GDM1 (cell line): Measurements from ENCODE around the gene SNED1.

Experiments used
- DNase-seq: peaks from one replicate; lab custom pipeline; 2025; lab: John Stamatoyannopoulos, UW

The SNED1 gene

DNA sequence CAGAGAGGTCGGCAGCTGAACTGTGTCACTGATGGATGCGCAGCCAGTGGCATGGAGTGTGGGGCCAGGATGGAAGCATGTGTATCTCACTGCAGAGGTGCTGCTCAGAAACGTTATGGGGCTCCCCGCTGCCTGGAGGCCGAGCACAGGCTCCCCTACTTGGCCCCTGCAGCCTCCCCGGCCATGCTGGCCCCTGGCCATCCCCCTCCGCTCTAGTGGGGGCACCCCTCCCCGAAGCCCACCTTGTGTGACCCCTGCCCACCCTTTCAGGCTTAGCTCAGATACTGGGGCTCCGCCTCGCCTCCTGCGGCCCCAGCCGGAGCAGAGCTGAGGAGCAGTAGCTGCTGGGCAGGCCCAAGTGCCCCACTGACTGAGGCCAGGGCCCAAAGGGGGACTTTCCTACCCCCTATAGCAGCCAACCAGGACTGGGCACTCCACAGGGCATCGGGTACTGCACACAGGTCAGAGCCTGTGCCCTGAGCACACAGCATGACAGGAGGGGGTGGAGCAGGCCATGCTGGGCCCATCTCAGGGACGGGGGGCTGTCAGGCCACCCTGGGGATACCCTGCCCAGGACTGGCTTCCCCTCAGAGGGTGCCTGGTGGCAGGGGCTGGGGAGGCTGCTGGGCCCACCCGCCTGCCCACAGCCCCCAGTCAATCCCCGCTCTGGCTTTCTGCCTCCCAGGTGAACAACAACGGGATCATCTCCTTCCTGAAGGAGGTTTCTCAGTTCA lies 31.3 kb downstream of the SNED1 start:
- DNase-seq = no peak

- no peak for DNase-seq
Measured at GRCh38 chr2:241030333-241030680, 31.9 kb downstream of the SNED1 start.

DNA sequence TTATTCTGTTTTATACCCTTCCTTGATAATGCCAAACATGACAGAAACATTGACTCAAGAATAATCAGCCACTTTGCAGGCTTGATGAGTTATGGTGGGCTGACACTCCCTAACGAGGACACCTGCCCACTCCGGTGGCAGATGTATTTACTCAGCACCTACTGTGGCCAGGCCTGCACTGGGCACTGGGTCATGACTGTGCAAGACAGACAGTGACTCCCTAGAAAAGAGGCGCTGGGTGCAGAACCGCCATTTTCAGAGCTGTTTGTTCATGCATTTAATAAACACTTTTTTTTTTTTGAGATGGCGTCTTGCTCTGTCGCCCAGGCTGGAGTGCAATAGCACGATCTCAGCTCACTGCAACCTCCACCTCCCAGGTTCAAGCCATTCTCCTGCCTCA lies 32.5 kb downstream of the SNED1 start:
- DNase-seq = no peak

DNA sequence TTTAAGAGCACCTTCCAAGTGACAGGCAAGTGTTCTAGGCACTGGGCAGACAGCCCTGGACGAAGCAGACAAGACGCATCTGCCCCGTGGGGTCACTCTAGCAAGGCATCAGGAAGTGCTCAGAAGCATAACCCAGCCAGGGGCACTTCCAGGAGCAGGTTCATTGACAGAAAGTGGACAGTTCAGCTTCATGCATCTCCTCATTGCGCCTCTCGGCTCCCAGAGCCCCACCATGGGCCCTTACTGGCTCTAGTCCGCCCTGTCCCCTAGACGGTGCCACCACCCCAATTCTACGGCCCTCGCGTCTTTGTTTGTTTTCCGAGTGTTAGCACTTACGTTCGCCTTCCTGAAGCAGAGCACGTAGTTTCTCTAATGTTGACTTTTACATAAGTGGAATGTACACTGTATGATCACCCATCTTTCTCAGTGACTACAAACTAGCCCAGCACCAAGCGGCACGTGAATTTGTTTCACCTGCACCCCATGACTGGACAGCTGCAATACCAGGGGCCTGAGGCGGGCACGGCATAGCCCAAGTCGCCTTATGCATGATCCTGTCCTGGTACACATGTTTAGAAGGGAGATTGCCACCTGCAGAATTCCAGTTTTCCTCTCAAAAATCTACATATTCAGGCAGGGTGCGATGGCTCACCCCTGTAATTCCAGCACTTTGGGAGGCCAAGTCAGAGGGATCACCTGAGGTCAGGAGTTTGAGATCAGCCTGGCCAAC lies 33.2 kb downstream of the SNED1 start:
- DNase-seq = no peak

DNA sequence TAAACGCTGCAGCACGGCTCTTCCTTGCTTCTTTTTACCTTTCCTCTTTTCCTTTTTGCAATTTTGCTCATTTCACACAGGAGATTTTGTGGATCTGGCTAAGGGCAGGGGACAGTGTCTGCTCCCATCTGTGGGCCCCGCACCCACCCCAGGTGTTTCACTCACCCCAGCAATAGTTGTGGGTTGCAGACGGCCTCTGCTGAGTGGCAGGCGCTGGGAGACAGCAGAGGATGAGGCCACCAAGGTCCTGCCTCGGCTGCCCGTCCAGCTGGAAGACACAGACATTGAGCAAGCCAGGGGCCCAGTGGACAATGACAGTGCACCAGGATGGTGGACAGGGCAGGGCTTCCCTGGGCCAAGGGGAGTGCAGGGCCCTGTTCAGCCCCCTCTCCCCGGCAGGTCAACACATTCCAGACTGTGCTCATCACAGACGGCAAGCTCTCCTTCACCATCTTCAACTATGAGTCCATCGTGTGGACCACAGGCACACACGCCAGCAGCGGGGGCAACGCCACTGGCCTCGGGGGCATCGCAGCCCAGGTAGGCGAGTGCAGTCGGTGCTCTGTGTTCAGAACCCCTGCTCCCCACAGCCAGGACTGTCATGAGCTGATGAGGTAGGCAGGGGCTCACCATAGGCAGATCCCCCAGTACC lies 35.0 kb downstream of the SNED1 start:
- DNase-seq = no peak

DNA sequence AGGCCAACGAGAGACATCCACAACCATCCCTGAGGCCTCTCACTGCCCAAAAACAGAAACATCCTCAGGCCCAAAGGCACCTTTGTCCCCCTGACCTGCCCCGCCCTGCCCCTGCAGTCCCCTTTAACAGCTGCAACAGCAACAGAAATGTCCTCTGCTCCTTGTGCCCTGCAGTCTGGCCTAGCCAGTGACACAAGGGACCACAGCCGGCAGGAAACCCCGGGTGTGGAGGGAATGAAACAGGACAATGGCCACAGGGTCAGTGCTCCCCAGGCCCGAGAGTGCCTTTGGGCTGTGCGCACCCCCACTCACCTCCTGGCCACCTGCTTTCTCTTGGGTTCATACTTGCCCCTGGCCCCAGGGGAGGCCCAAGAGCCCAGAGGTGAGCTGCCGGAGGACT lies 35.6 kb downstream of the SNED1 start:
- DNase-seq = no peak

DNA sequence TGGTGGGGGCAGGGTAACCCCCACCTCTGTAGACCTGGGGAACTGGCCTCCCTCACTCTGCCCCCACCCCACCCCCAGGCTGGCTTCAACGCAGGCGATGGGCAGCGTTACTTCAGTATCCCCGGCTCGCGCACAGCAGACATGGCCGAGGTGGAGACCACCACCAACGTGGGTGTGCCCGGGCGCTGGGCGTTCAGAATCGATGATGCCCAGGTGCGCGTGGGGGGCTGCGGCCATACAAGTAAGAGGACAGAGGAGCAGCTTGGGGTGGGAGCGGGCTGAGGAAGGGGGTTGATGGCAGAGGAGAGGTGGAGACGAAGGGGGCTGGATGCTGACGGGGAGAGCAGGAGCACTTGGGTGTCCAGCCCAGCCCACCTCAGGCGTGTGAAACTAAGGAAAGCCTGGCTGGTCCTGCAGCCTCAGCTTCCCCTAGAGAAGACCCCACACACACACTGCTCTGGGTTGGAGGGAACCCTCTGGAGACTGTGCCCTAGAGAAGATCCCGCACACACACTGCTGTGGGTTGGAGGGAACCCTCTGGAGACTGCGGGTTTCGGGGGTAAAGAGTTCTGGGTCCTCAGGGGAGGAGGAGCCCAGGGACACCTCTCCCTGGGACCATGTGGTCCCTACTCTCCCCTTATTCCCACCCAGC lies 36.2 kb downstream of the SNED1 start:
- DNase-seq = no peak

DNA sequence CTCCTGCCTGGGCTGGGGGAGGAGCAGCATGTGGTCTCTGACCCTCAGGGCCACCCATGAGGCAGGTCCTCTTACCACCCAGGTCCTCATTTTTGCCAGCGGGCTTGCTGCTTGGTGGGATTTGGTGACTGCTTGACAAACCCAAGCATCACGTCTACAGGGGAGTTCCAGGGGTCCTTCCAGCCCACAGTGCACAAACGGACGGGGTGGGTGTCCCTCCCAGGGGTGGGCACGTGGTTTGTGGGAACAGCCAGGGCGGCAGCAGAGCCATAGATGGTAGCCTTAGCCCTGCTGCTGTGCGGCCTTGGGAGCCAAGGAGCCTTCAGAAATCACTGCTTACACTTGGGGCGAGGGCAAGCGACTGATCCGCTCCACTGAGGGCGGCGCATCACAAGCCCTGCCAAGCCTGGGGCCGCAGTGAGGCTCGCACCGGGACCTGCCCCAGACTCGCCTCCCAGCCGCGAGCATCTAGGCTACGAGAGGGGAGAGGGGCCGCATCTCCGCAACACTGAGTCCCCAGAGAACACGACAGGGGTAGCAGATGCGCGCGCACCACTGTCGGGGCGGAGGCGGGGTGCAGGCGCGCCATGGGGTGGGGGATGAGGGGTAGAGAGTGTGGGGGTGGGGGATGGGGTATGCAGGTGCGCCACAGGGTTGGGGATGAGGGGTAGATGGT lies 36.9 kb downstream of the SNED1 start:
- DNase-seq = no peak

GRCh38 chr2:241035818-241036396 lies 37.5 kb downstream of the SNED1 start:
- no peak for DNase-seq

DNA sequence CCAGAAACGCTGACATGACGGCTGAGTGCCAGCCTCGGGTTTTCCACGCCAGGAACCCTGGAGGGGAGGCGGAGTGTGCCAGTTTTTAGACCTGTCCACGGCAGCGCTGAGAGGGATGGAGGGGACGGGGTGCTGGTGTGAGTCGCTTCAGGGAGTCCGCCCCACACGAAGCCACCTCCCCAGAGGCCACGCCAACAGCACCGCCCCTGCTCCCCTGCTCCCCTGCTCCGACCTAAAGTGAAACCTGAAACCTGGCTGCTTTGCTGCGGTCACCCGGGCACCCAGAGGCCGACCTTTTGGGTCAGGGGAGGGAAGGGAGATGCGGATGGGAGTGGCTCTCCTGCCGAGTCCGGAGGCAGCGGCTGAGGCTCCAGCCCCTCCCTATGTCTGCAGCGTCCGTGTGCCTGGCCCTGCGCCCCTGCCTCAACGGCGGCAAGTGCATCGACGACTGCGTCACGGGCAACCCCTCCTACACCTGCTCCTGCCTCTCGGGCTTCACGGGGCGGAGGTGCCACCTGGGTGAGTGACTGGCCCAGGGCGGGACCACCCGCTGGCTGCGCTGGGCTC lies 38.1 kb downstream of the SNED1 start:
- DNase-seq = no peak

DNA sequence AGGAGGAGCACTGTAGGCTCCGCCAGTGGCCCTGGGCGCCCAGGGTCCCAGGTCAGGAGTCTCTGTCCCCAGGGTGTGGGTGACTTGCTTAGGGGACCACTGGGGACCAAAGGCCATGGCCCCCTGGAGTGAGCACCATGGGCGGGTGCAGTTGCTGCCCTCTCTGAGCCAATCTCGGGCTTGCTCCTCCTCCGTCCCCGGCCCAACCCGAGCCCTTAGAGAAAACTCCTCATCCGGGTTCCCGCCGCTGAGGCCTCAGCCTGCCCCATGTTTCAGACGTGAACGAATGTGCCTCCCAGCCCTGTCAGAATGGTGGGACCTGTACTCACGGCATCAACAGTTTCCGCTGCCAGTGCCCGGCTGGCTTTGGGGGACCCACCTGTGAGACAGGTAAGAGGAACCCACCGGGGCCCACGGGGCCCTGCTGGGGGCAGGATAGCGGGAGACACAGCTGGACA lies 38.6 kb downstream of the SNED1 start:
- DNase-seq = no peak

DNA sequence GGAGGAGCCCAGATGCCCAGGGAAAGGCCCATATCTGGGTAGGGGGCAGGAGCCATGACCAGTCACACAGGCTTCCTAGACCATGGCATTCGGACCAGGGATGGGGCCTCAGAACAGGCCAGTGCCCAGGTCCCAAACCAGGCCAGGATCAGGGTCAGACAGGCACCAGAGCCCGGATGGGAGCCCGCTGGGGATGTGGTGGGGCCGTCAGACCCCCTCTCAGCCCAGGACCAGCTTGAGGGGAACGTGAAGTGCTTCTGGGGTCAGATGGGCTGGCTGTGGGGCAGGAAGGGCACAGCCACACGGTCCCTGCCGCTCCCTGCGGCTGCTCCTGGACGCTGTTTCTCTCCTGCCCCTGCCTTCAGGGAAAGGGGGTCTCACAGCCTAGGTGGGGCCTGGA lies 39.1 kb downstream of the SNED1 start:
- DNase-seq = no peak

GRCh38 chr2:241038374-241039180 lies 40.2 kb downstream of the SNED1 start:
- DNase-seq = no peak

GRCh38 chr2:241039416-241039815 lies 41.0 kb downstream of the SNED1 start:
- no peak for DNase-seq

- no peak for DNase-seq
Measured at GRCh38 chr2:241040081-241040803, 41.8 kb downstream of the SNED1 start.

DNA sequence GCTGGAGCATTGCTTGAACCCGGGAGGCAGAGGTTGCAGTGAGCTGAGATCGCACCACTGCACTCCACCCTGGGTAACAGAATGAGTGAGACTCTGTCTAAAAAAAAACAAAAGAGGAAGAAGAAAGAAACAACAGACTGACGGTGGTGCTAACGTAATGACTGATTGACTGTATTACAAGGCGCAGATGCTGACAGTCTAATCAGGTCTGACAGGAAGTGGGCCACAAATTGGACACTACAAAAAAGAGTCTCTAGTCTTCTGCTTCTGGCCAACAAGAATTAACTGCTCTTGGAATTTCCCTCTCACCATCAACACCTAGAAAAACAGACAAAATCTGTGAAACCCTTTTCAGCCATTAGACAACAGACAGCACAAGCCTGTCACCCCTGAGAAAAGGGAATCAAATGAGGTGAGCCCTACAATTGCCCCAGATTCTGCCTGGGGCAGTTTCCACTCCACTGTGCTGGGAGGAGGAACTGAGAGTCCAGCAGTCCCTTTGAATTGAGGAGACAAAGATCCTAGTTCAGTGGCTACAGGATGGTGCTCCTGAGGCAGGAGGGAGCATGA lies 43.3 kb downstream of the SNED1 start:
- DNase-seq = no peak

GRCh38 chr2:241043581-241043980 lies 45.2 kb downstream of the SNED1 start:
- DNase-seq = no peak

- no peak for DNase-seq
Measured at GRCh38 chr2:241047253-241048010, 49.0 kb downstream of the SNED1 start.
